H9 (cell line): ENCODE results near the gene CREG2. TPM values are rescaled to one million over a fixed set of nuclear protein-coding genes. Genes with fewer than 3 reads are reported as not detected.

Experiments
- DNase-seq: peaks from one replicate; pipeline ENCODE4 v3.0.0-alpha.2; 2017
- H2AFZ ChIP-seq: one replicate; pipeline ENCODE4 v1.6.1; 2013; ENCODE audit warnings: mild to moderate bottlenecking, low read length, control low read depth, moderate library complexity
- H2AK5ac ChIP-seq: 2 replicates; pipeline ENCODE4 v1.6.1; 2013; ENCODE audit warnings: low read length, control low read depth, mixed read lengths; ENCODE audit not compliant: insufficient read length
- H2BK120ac ChIP-seq: one replicate; pipeline ENCODE4 v1.6.1; 2013; ENCODE audit warnings: low read depth, mild to moderate bottlenecking, low read length, control low read depth, inconsistent platforms; ENCODE audit not compliant: poor library complexity, severe bottlenecking
- H2BK12ac ChIP-seq: 2 replicates; pipeline ENCODE4 v1.6.1; 2013; ENCODE audit warnings: low read length, control low read depth, mixed read lengths, low read depth; ENCODE audit not compliant: insufficient read length
- H2BK15ac ChIP-seq: 2 replicates; pipeline ENCODE4 v1.6.1; 2013; ENCODE audit warnings: low read depth, low read length, control low read depth
- H2BK20ac ChIP-seq: one replicate; pipeline ENCODE4 v1.6.1; 2013; ENCODE audit warnings: low read depth, mild to moderate bottlenecking, low read length, control low read depth, inconsistent platforms; ENCODE audit not compliant: poor library complexity, severe bottlenecking
- H2BK5ac ChIP-seq: 2 replicates; pipeline ENCODE4 v1.6.1; 2013; ENCODE audit warnings: low read length, control low read depth, mixed read lengths; ENCODE audit not compliant: insufficient read length
- H3K14ac ChIP-seq: 2 replicates; pipeline ENCODE4 v1.6.1; 2013; ENCODE audit warnings: low read length, control low read depth; ENCODE audit not compliant: insufficient read depth
- H3K18ac ChIP-seq: 2 replicates; pipeline ENCODE4 v1.6.1; 2013; ENCODE audit warnings: low read depth, mild to moderate bottlenecking, mixed read lengths, low read length, control low read depth; ENCODE audit not compliant: insufficient read length
- H3K23ac ChIP-seq: 2 replicates; pipeline ENCODE4 v1.6.1; 2013; ENCODE audit warnings: low read length, control low read depth, mixed read lengths, low read depth; ENCODE audit not compliant: insufficient read length
- H3K23me2 ChIP-seq: 2 replicates; pipeline ENCODE4 v1.6.1; 2013; ENCODE audit warnings: low read depth, mild to moderate bottlenecking, mixed read lengths, low read length, control low read depth; ENCODE audit not compliant: insufficient read length, poor library complexity, severe bottlenecking
- H3K27ac ChIP-seq: 2 replicates; pipeline ENCODE4 v1.5.1; 2013; ENCODE audit warnings: low read length, control low read depth, mixed read lengths, low read depth; ENCODE audit not compliant: insufficient read length
- H3K27me3 ChIP-seq: 2 replicates; pipeline ENCODE4 v1.6.1; 2013; ENCODE audit warnings: low read length, control low read depth, inconsistent platforms; ENCODE audit not compliant: insufficient read depth
- H3K4ac ChIP-seq: 2 replicates; pipeline ENCODE4 v1.6.1; 2013; ENCODE audit warnings: low read depth, mild to moderate bottlenecking, control low read depth, inconsistent platforms, low read length, moderate library complexity
- H3K4me1 ChIP-seq: 2 replicates; pipeline ENCODE4 v1.6.1; 2013; ENCODE audit warnings: low read length, control low read depth, inconsistent platforms; ENCODE audit not compliant: insufficient read depth
- H3K4me2 ChIP-seq: 2 replicates; pipeline ENCODE4 v1.6.1; 2013; ENCODE audit warnings: low read length, control low read depth, mixed read lengths; ENCODE audit not compliant: insufficient read length, insufficient read depth
- H3K56ac ChIP-seq: 2 replicates; pipeline ENCODE4 v1.6.1; 2013; ENCODE audit warnings: low read depth, mild to moderate bottlenecking, mixed read lengths, low read length, control low read depth; ENCODE audit not compliant: insufficient read length
- H3K79me1 ChIP-seq: 2 replicates; pipeline ENCODE4 v1.6.1; 2013; ENCODE audit warnings: low read depth, mild to moderate bottlenecking, moderate library complexity, low read length, control low read depth, inconsistent platforms; ENCODE audit not compliant: insufficient read depth, poor library complexity, severe bottlenecking
- H3K79me2 ChIP-seq: 2 replicates; pipeline ENCODE4 v1.6.1; 2013; ENCODE audit warnings: low read length, control low read depth, inconsistent platforms; ENCODE audit not compliant: insufficient read depth
- H3K9ac ChIP-seq: 2 replicates; pipeline ENCODE4 v1.6.1; 2013; ENCODE audit warnings: low read length, control low read depth, mixed read lengths; ENCODE audit not compliant: insufficient read length; ENCODE audit errors: extremely low read depth
- H3K9me3 ChIP-seq: one replicate; pipeline ENCODE4 v1.6.1; 2013; ENCODE audit warnings: low read depth, low read length, inconsistent platforms; ENCODE audit not compliant: control insufficient read depth
- H3T11ph ChIP-seq: one replicate; pipeline ENCODE4 v1.6.1; 2013; ENCODE audit warnings: mild to moderate bottlenecking, low read length, control low read depth, inconsistent platforms
- H4K20me1 ChIP-seq: one replicate; pipeline ENCODE4 v1.6.1; 2013; ENCODE audit not compliant: control insufficient read depth, insufficient read length, insufficient read depth
- H4K5ac ChIP-seq: 2 replicates; pipeline ENCODE4 v1.6.1; 2013; ENCODE audit warnings: low read depth, mild to moderate bottlenecking, mixed read lengths, low read length, control low read depth; ENCODE audit not compliant: insufficient read length
- H4K8ac ChIP-seq: replicated peaks from 2 replicates; pipeline ENCODE4 v1.6.1; 2013; ENCODE audit warnings: low read length, control low read depth, mixed read lengths, low read depth; ENCODE audit not compliant: insufficient read length
- H4K91ac ChIP-seq: 2 replicates; pipeline ENCODE4 v1.6.1; 2013; ENCODE audit warnings: low read depth, mild to moderate bottlenecking, moderate library complexity, mixed read lengths, low read length, control low read depth; ENCODE audit not compliant: insufficient read length
- H3K27ac Mint-ChIP-seq, 3 experiments: 2 replicates in 2 of 3; 3 replicates in 1 of 3; pipeline ENCODE4 v1.8.0; 2020 to 2021; ENCODE audit warnings: mixed read lengths in 3 of 3, mild to moderate bottlenecking in 1 of 3, moderate library complexity in 1 of 3
- H3K27me3 Mint-ChIP-seq: 2 replicates; pipeline ENCODE4 v1.8.0; 2021; ENCODE audit warnings: low read depth, mild to moderate bottlenecking, moderate library complexity, mixed read lengths
- H3K36me3 Mint-ChIP-seq, 3 experiments: 2 replicates in 2 of 3; 3 replicates in 1 of 3; pipeline ENCODE4 v1.8.0; 2020 to 2021; ENCODE audit warnings: low read depth in 3 of 3, mixed read lengths in 3 of 3; ENCODE audit not compliant: insufficient read depth in 1 of 3
- H3K4me1 Mint-ChIP-seq, 2 experiments: 2 replicates each; pipeline ENCODE4 v1.8.0; 2020; ENCODE audit warnings: mixed read lengths in 2 of 2
- H3K4me3 Mint-ChIP-seq, 2 experiments: 2 replicates in 1 of 2; 3 replicates in 1 of 2; pipeline ENCODE4 v1.8.0; 2020 to 2021; ENCODE audit warnings: mild to moderate bottlenecking in 2 of 2, mixed read lengths in 2 of 2, moderate library complexity in 1 of 2
- H3K9me3 Mint-ChIP-seq, 2 experiments: 2 replicates in 1 of 2; 3 replicates in 1 of 2; pipeline ENCODE4 v1.8.0; 2020; ENCODE audit warnings: mild to moderate bottlenecking in 2 of 2, mixed read lengths in 2 of 2, moderate library complexity in 1 of 2
- WGBS: extraction: QIAGEN DNeasy Blood & Tissue Kit; methylation state at CpG from one replicate; pipeline ENCODE4 v1.1.7; 2013; ENCODE audit warnings: missing lambda C conversion rate, low lambda C conversion rate, mixed read lengths; ENCODE audit not compliant: insufficient read length; ENCODE audit errors: extremely low coverage; 5-methylcytosine and 5-hydroxymethylcytosine counted together
- total RNA-seq: library from RNA; stranded (reverse); gene quantifications from 2 replicates; pipeline ENCODE4 v1.2.1, GENCODE V29; 2021
- TF ChIP-seq, protein P1 (sequence below): fragments of 200-600 bp; sonication (generic); conservative IDR thresholded peaks from 3 replicates; pipeline ENCODE4 v1.8.0; 2021; ENCODE audit warnings: antibody characterized with exemption, mild to moderate bottlenecking

CREG2 gene
- total RNA-seq, 1 experiment from 2014 or later, result 0.77 TPM

DNA sequence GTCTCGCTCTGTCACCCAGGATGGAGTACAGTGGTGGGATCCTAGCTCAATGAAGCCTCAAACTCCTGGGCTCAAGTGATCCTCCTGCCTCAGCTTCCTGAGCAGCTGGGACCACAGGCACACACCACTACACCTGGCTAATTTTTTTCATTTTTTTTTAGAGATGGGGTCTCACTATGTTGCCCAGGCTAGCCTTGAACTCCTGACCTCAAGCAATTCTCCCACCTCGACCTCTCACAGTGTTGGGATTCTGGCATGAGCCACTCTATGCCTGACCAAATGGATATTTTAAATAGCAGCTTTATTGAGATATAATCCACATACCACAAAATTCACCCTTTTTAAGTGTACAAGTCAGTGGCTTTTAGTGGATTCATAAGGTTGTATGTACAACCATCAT lies 89.9 kb downstream of the CREG2 start:
- Histone ChIP-seq H4K91ac (no peak overlapping the region), H2AK5ac (no peak overlapping the region), H3K18ac (no peak overlapping the region), H3K56ac (no peak overlapping the region), H3K4me2 (no peak overlapping the region), H3T11ph (no peak overlapping the region), H2BK15ac (no peak overlapping the region), H2BK20ac (no peak overlapping the region), H3K4ac (no peak overlapping the region), H3K9me3 (no peaks in the 10 kb centered on the region), H4K5ac (no peak overlapping the region), H3K27ac (no peak overlapping the region), H3K79me2 (peaks cover 8% of the 10 kb centered on the region; the same call in 1 of the 2 replicates), H3K4me1 (no peaks in the 10 kb centered on the region), H2BK5ac (no peak overlapping the region), H3K23me2 (no peaks in the 10 kb centered on the region), H3K14ac (no peak overlapping the region), H2BK120ac (no peak overlapping the region), H3K27me3 (no peaks in the 10 kb centered on the region; the same call in 1 of the 2 replicates), H3K23ac (no peak overlapping the region), H2BK12ac (no peak overlapping the region), H3K9ac (no peak overlapping the region), H3K79me1 (peaks cover 6% of the 10 kb centered on the region), H4K8ac (no peak overlapping the region), H4K20me1 (no peaks in the 10 kb centered on the region), H2AFZ (no peak overlapping the region)
- peaks cover 2 to 22% (median 16%) of the 10 kb centered on the region in 3 experiments; a peak in 6 of 7 replicates for H3K36me3 Mint-ChIP-seq
- H3K9me3 Mint-ChIP-seq, result no peaks in the 10 kb centered on the region
- TF ChIP-seq, protein P1, sequence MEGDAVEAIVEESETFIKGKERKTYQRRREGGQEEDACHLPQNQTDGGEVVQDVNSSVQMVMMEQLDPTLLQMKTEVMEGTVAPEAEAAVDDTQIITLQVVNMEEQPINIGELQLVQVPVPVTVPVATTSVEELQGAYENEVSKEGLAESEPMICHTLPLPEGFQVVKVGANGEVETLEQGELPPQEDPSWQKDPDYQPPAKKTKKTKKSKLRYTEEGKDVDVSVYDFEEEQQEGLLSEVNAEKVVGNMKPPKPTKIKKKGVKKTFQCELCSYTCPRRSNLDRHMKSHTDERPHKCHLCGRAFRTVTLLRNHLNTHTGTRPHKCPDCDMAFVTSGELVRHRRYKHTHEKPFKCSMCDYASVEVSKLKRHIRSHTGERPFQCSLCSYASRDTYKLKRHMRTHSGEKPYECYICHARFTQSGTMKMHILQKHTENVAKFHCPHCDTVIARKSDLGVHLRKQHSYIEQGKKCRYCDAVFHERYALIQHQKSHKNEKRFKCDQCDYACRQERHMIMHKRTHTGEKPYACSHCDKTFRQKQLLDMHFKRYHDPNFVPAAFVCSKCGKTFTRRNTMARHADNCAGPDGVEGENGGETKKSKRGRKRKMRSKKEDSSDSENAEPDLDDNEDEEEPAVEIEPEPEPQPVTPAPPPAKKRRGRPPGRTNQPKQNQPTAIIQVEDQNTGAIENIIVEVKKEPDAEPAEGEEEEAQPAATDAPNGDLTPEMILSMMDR, result no peak
- no peak overlapping the region for H3K4me3 Mint-ChIP-seq
- WGBS, result 100% methylated on average over 1 of the region's 2 CpGs
- no peak overlapping the region for H3K27ac Mint-ChIP-seq
- no peaks in the 10 kb centered on the region for H3K27me3 Mint-ChIP-seq
- no peak for DNase-seq
- peaks cover 4 to 9% of the 10 kb centered on the region in 2 experiments for H3K4me1 Mint-ChIP-seq
